ENCODE data around the gene TMEM263. TPM values are rescaled to one million over a fixed set of nuclear protein-coding genes. Genes with fewer than 3 reads are reported as not detected.

TMEM263 gene
- total RNA-seq, 1 experiment from 2014 or later = 44.1 TPM

- no peak for DNase-seq (ENCODE audit: low read depth, low spot score)
- in situ Hi-C loops (cut with HindIII; ENCODE audit: low pct_unique_long_range_greater_than_20kb, low sequenced_read_pairs) = no loop called here
Measured at GRCh38 chr12:107012736-107013425, 57.2 kb downstream of the TMEM263 start.

DNA sequence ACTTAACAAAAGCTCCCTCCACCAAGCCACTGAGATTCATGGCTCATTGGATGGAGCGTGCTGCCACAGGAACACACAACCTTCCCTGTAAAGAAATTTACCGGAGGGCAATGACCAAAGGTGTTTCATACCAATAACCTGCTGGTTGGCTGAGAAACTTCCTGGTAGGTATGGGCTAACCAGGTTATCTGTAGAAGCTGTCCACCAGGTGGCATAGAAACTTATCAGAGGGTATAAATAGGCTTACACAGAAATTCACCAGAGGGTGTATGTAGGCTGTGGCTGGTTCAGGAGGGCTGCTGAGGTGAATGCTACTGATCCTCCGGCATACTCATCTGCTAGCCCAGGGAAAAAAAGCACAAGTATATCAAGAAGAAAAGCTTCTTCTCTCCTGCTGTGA lies 58.3 kb downstream of the TMEM263 start:
- in situ Hi-C loops (cut with HindIII; ENCODE audit: low pct_unique_long_range_greater_than_20kb, low sequenced_read_pairs) = no loop called here

GRCh38 chr12:107017042-107017441 lies 61.3 kb downstream of the TMEM263 start:
- in situ Hi-C loops (cut with HindIII; ENCODE audit: low pct_unique_long_range_greater_than_20kb, low sequenced_read_pairs) = no loop called here
- no peak for DNase-seq (ENCODE audit: low read depth, low spot score)

More for the DNA sequence above, 58.3 kb downstream of the TMEM263 start:
- no peak for DNase-seq (ENCODE audit: low read depth, low spot score)

GRCh38 chr12:107019546-107019945 lies 63.8 kb downstream of the TMEM263 start:
- no peak for DNase-seq (ENCODE audit: low read depth, low spot score)
- in situ Hi-C loops (cut with HindIII; ENCODE audit: low pct_unique_long_range_greater_than_20kb, low sequenced_read_pairs) = no loop called here

Other genes starting within 250 kb of the TMEM263 start
- 9.0 and 9.4 TPM in 2 replicates for gene RIC8B, start 181.2 kb upstream of the TMEM263 start, total RNA-seq (2014; rRNA removed; shearing (Covaris generic))
- gene MTERF2, start 31.2 kb downstream of the TMEM263 start, total RNA-seq (2014; rRNA removed; shearing (Covaris generic)) = 6.9 and 9.4 TPM in 2 replicates
- 13.4 and 13.5 TPM in 2 replicates for gene CRY1, start 137.6 kb downstream of the TMEM263 start, total RNA-seq (2014; rRNA removed; shearing (Covaris generic))

All from SK-MEL-5 (cell line).